H9 (cell line): ENCODE measurements around the gene LYRM1. TPM values are rescaled to one million over a fixed set of nuclear protein-coding genes. Genes with fewer than 3 reads are reported as not detected.

Experiments used
- DNase-seq: peaks from one replicate; pipeline ENCODE4 v3.0.0-alpha.2; 2017
- H2AFZ ChIP-seq: one replicate; pipeline ENCODE4 v1.6.1; 2013; ENCODE audit warnings: mild to moderate bottlenecking, low read length, control low read depth, moderate library complexity
- H2AK5ac ChIP-seq: 2 replicates; pipeline ENCODE4 v1.6.1; 2013; ENCODE audit warnings: low read length, control low read depth, mixed read lengths; ENCODE audit not compliant: insufficient read length
- H2BK120ac ChIP-seq: one replicate; pipeline ENCODE4 v1.6.1; 2013; ENCODE audit warnings: low read depth, mild to moderate bottlenecking, low read length, control low read depth, inconsistent platforms; ENCODE audit not compliant: poor library complexity, severe bottlenecking
- H2BK12ac ChIP-seq: 2 replicates; pipeline ENCODE4 v1.6.1; 2013; ENCODE audit warnings: low read length, control low read depth, mixed read lengths, low read depth; ENCODE audit not compliant: insufficient read length
- H2BK15ac ChIP-seq: 2 replicates; pipeline ENCODE4 v1.6.1; 2013; ENCODE audit warnings: low read depth, low read length, control low read depth
- H2BK20ac ChIP-seq: one replicate; pipeline ENCODE4 v1.6.1; 2013; ENCODE audit warnings: low read depth, mild to moderate bottlenecking, low read length, control low read depth, inconsistent platforms; ENCODE audit not compliant: poor library complexity, severe bottlenecking
- H2BK5ac ChIP-seq: 2 replicates; pipeline ENCODE4 v1.6.1; 2013; ENCODE audit warnings: low read length, control low read depth, mixed read lengths; ENCODE audit not compliant: insufficient read length
- H3K14ac ChIP-seq: 2 replicates; pipeline ENCODE4 v1.6.1; 2013; ENCODE audit warnings: low read length, control low read depth; ENCODE audit not compliant: insufficient read depth
- H3K18ac ChIP-seq: 2 replicates; pipeline ENCODE4 v1.6.1; 2013; ENCODE audit warnings: low read depth, mild to moderate bottlenecking, mixed read lengths, low read length, control low read depth; ENCODE audit not compliant: insufficient read length
- H3K23ac ChIP-seq: 2 replicates; pipeline ENCODE4 v1.6.1; 2013; ENCODE audit warnings: low read length, control low read depth, mixed read lengths, low read depth; ENCODE audit not compliant: insufficient read length
- H3K23me2 ChIP-seq: 2 replicates; pipeline ENCODE4 v1.6.1; 2013; ENCODE audit warnings: low read depth, mild to moderate bottlenecking, mixed read lengths, low read length, control low read depth; ENCODE audit not compliant: insufficient read length, poor library complexity, severe bottlenecking
- H3K27ac ChIP-seq: 2 replicates; pipeline ENCODE4 v1.5.1; 2013; ENCODE audit warnings: low read length, control low read depth, mixed read lengths, low read depth; ENCODE audit not compliant: insufficient read length
- H3K27me3 ChIP-seq: 2 replicates; pipeline ENCODE4 v1.6.1; 2013; ENCODE audit warnings: low read length, control low read depth, inconsistent platforms; ENCODE audit not compliant: insufficient read depth
- H3K4ac ChIP-seq: 2 replicates; pipeline ENCODE4 v1.6.1; 2013; ENCODE audit warnings: low read depth, mild to moderate bottlenecking, control low read depth, inconsistent platforms, low read length, moderate library complexity
- H3K4me1 ChIP-seq: 2 replicates; pipeline ENCODE4 v1.6.1; 2013; ENCODE audit warnings: low read length, control low read depth, inconsistent platforms; ENCODE audit not compliant: insufficient read depth
- H3K4me2 ChIP-seq: 2 replicates; pipeline ENCODE4 v1.6.1; 2013; ENCODE audit warnings: low read length, control low read depth, mixed read lengths; ENCODE audit not compliant: insufficient read length, insufficient read depth
- H3K56ac ChIP-seq: 2 replicates; pipeline ENCODE4 v1.6.1; 2013; ENCODE audit warnings: low read depth, mild to moderate bottlenecking, mixed read lengths, low read length, control low read depth; ENCODE audit not compliant: insufficient read length
- H3K79me1 ChIP-seq: 2 replicates; pipeline ENCODE4 v1.6.1; 2013; ENCODE audit warnings: low read depth, mild to moderate bottlenecking, moderate library complexity, low read length, control low read depth, inconsistent platforms; ENCODE audit not compliant: insufficient read depth, poor library complexity, severe bottlenecking
- H3K79me2 ChIP-seq: 2 replicates; pipeline ENCODE4 v1.6.1; 2013; ENCODE audit warnings: low read length, control low read depth, inconsistent platforms; ENCODE audit not compliant: insufficient read depth
- H3K9ac ChIP-seq: 2 replicates; pipeline ENCODE4 v1.6.1; 2013; ENCODE audit warnings: low read length, control low read depth, mixed read lengths; ENCODE audit not compliant: insufficient read length; ENCODE audit errors: extremely low read depth
- H3K9me3 ChIP-seq: one replicate; pipeline ENCODE4 v1.6.1; 2013; ENCODE audit warnings: low read depth, low read length, inconsistent platforms; ENCODE audit not compliant: control insufficient read depth
- H3T11ph ChIP-seq: one replicate; pipeline ENCODE4 v1.6.1; 2013; ENCODE audit warnings: mild to moderate bottlenecking, low read length, control low read depth, inconsistent platforms
- H4K20me1 ChIP-seq: one replicate; pipeline ENCODE4 v1.6.1; 2013; ENCODE audit not compliant: control insufficient read depth, insufficient read length, insufficient read depth
- H4K5ac ChIP-seq: 2 replicates; pipeline ENCODE4 v1.6.1; 2013; ENCODE audit warnings: low read depth, mild to moderate bottlenecking, mixed read lengths, low read length, control low read depth; ENCODE audit not compliant: insufficient read length
- H4K8ac ChIP-seq: replicated peaks from 2 replicates; pipeline ENCODE4 v1.6.1; 2013; ENCODE audit warnings: low read length, control low read depth, mixed read lengths, low read depth; ENCODE audit not compliant: insufficient read length
- H4K91ac ChIP-seq: 2 replicates; pipeline ENCODE4 v1.6.1; 2013; ENCODE audit warnings: low read depth, mild to moderate bottlenecking, moderate library complexity, mixed read lengths, low read length, control low read depth; ENCODE audit not compliant: insufficient read length
- H3K27ac Mint-ChIP-seq, 3 experiments: 2 replicates in 2 of 3; 3 replicates in 1 of 3; pipeline ENCODE4 v1.8.0; 2020 to 2021; ENCODE audit warnings: mixed read lengths in 3 of 3, mild to moderate bottlenecking in 1 of 3, moderate library complexity in 1 of 3
- H3K27me3 Mint-ChIP-seq: 2 replicates; pipeline ENCODE4 v1.8.0; 2021; ENCODE audit warnings: low read depth, mild to moderate bottlenecking, moderate library complexity, mixed read lengths
- H3K36me3 Mint-ChIP-seq, 3 experiments: 2 replicates in 2 of 3; 3 replicates in 1 of 3; pipeline ENCODE4 v1.8.0; 2020 to 2021; ENCODE audit warnings: low read depth in 3 of 3, mixed read lengths in 3 of 3; ENCODE audit not compliant: insufficient read depth in 1 of 3
- H3K4me1 Mint-ChIP-seq, 2 experiments: 2 replicates each; pipeline ENCODE4 v1.8.0; 2020; ENCODE audit warnings: mixed read lengths in 2 of 2
- H3K4me3 Mint-ChIP-seq, 2 experiments: 2 replicates in 1 of 2; 3 replicates in 1 of 2; pipeline ENCODE4 v1.8.0; 2020 to 2021; ENCODE audit warnings: mild to moderate bottlenecking in 2 of 2, mixed read lengths in 2 of 2, moderate library complexity in 1 of 2
- H3K9me3 Mint-ChIP-seq, 2 experiments: 2 replicates in 1 of 2; 3 replicates in 1 of 2; pipeline ENCODE4 v1.8.0; 2020; ENCODE audit warnings: mild to moderate bottlenecking in 2 of 2, mixed read lengths in 2 of 2, moderate library complexity in 1 of 2
- WGBS: extraction: QIAGEN DNeasy Blood & Tissue Kit; methylation state at CpG from one replicate; pipeline ENCODE4 v1.1.7; 2013; ENCODE audit warnings: missing lambda C conversion rate, low lambda C conversion rate, mixed read lengths; ENCODE audit not compliant: insufficient read length; ENCODE audit errors: extremely low coverage; 5-methylcytosine and 5-hydroxymethylcytosine counted together
- total RNA-seq: library from RNA; stranded (reverse); gene quantifications from 2 replicates; pipeline ENCODE4 v1.2.1, GENCODE V29; 2021
- TF ChIP-seq, protein P1 (sequence below): fragments of 200-600 bp; sonication (generic); conservative IDR thresholded peaks from 3 replicates; pipeline ENCODE4 v1.8.0; 2021; ENCODE audit warnings: antibody characterized with exemption, mild to moderate bottlenecking

LYRM1 gene
- total RNA-seq, 1 experiment from 2014 or later: 9.6 TPM

DNA sequence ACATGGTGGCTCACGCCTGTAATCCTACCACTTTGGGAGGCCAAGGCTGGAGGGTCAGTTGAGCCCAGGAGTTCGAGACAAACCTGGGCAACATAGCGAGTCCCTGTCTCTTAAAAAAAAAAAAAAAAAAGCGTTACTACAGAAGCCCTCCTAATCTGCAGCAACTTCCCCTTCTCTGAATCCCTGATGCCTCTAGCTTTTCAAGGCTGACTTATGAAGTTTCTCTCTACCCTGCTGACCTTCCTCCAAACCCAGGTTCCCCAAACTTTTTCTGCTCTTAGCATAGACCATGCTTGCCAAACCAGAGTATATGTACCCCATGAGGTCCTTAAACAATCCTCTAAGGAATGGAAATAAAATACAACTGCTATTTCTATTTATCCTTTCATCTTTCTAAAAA is 16.4 kb downstream of the LYRM1 start:
- peaks cover 9 to 11% (median 9%) of the 10 kb centered on the region in 3 experiments; a peak in 5 of 7 replicates for H3K36me3 Mint-ChIP-seq
- Histone ChIP-seq H3K4me2 (no peak overlapping the region), H3K79me1 (no peaks in the 10 kb centered on the region), H3K4ac (no peak overlapping the region), H3K14ac (no peak overlapping the region), H3K23ac (no peak overlapping the region), H2BK20ac (no peak overlapping the region), H4K8ac (no peak overlapping the region), H3K9ac (no peak overlapping the region), H2AFZ (no peak overlapping the region), H3K9me3 (no peaks in the 10 kb centered on the region), H3K56ac (no peak overlapping the region), H2AK5ac (no peak overlapping the region), H2BK15ac (no peak overlapping the region), H4K20me1 (no peaks in the 10 kb centered on the region), H3K4me1 (no peaks in the 10 kb centered on the region), H4K91ac (no peak overlapping the region), H3K79me2 (no peaks in the 10 kb centered on the region), H3K23me2 (no peaks in the 10 kb centered on the region), H2BK12ac (no peak overlapping the region), H2BK5ac (no peak overlapping the region), H3K27me3 (no peaks in the 10 kb centered on the region), H3K18ac (no peak overlapping the region), H2BK120ac (no peak overlapping the region), H4K5ac (no peak overlapping the region), H3K27ac (no peak overlapping the region), H3T11ph (no peak overlapping the region)
- H3K27me3 Mint-ChIP-seq: no peaks in the 10 kb centered on the region
- no peak overlapping the region for H3K4me3 Mint-ChIP-seq
- H3K4me1 Mint-ChIP-seq: peaks cover 17% of the 10 kb centered on the region in 2 experiments
- WGBS: no CpG with 5 or more reads among the region's 4 CpGs
- no peaks in the 10 kb centered on the region for H3K9me3 Mint-ChIP-seq
- no peak overlapping the region for H3K27ac Mint-ChIP-seq
- TF ChIP-seq, protein P1, sequence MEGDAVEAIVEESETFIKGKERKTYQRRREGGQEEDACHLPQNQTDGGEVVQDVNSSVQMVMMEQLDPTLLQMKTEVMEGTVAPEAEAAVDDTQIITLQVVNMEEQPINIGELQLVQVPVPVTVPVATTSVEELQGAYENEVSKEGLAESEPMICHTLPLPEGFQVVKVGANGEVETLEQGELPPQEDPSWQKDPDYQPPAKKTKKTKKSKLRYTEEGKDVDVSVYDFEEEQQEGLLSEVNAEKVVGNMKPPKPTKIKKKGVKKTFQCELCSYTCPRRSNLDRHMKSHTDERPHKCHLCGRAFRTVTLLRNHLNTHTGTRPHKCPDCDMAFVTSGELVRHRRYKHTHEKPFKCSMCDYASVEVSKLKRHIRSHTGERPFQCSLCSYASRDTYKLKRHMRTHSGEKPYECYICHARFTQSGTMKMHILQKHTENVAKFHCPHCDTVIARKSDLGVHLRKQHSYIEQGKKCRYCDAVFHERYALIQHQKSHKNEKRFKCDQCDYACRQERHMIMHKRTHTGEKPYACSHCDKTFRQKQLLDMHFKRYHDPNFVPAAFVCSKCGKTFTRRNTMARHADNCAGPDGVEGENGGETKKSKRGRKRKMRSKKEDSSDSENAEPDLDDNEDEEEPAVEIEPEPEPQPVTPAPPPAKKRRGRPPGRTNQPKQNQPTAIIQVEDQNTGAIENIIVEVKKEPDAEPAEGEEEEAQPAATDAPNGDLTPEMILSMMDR: no peak
- DNase-seq: no peak
